Dermis microvascular lymphatic vessel endothelial cell (primary cell): ENCODE results near the gene CELA2A. TPM values are rescaled to one million over a fixed set of nuclear protein-coding genes. Genes with fewer than 3 reads are reported as not detected.
"Not testable (repeated sequence)": the region's sequence is repeated elsewhere in the genome, so short reads cannot be mapped to it uniquely, and the experiment has no call there.

Source experiments
- DNase-seq, 2 donors: peaks; one replicate each; pipeline versions ENCODE4 v3.0.0 to v3.0.0-alpha.2; 2010; ENCODE audit warnings: low read depth in 2 of 2
- total RNA-seq: library from RNA; depleted of rRNA; stranded (reverse); fragments of >200 nt; gene quantifications from 2 replicates; pipeline ENCODE4 v1.2.1, GENCODE V29; 2014

CELA2A gene
- total RNA-seq, 1 donor from 2014 or later, result not detected

DNA sequence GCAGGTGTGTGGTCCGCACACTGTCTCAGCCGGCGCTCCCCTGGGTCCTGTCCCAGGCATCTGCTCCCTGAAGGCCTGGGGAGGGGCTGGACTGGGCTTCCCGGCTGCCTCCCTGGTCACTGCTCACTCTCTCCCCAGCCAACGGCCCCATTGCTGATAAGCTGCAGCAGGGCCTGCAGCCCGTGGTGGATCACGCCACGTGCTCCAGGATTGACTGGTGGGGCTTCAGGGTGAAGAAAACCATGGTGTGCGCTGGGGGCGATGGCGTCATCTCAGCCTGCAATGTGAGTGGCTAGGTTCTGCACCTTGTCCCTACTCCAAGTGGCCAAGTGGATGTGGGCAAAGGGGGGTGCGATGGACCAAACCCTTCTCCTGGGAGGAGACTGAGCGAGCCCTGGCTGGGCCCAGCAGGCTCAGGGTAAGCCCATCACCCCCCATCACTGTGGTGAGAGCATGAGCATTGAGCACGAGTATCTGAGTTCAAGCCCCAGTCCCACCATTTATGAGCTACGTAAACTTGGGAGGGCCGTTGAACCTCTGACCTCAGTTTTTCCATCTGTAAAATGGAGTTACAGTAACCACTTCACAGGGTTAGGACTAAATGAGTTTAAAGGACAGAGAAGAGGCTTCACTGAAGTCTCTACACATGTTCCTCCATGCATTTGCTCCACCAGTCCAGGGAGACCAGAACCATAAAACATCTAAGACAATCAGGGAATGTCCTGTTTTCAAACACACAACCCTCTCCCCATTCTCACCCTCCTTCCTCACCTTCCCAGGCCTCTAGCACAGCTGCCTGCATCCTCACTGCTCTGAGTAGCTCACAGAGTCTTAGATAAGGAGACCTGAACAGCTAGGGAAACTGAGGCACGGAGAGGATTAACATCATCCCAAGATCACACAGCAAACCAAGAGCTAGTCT lies 11.8 kb upstream of the CELA2A start:
- no peak for DNase-seq

- no peak for DNase-seq
These were observed 11.0 kb upstream of the CELA2A start for GRCh38 chr1:15445390-15446122.

- no peak for DNase-seq
These were observed 10.3 kb upstream of the CELA2A start for GRCh38 chr1:15446212-15446611.

GRCh38 chr1:15448877-15449462 lies 7.6 kb upstream of the CELA2A start:
- no peak for DNase-seq

DNA sequence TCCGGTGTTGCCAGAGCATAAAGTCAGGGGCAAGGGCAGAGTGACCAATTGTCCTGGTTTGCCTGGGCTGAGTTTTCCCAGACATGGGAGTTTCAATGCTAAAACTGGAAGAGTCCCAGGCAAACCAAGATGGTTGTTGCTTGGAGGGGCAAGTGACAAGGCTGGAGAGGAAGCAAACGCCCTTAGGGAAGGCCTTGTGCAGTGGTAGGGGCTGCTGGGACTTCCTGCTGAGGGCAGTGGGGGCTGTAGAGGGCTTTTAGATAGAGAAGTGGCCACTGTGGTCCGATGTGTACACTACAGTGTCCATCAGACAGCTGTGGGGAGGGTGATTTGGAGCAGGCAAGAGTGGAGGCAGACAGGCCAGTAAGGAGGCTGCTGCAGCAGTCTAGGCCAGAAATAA lies 7.0 kb upstream of the CELA2A start:
- DNase-seq, result no peak

- no peak for DNase-seq
These were observed 5.4 kb upstream of the CELA2A start for GRCh38 chr1:15451014-15451722.

- DNase-seq, result no peak
These were observed 4.3 kb upstream of the CELA2A start for GRCh38 chr1:15452216-15452615.

- DNase-seq, result no peak
These were observed 3.5 kb upstream of the CELA2A start for GRCh38 chr1:15452866-15453571.

DNA sequence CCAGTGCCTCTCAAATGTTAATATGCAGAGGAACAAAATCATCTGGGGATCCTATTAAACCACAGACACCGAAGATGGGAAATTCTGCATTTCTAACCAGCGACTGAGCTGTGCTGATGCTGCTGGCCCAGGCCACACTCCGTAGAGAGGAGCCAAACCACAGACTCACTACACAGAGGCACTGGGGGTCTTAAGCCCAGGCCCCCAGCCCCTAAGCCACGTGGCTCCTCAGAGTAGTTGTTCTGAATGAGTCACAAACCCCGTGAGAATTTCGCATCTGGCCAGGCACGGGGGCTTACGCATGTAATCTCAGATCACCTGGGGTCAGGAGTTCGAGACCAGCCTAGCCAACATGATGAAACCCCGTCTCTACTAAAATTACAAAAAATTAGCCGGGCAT lies 2.8 kb upstream of the CELA2A start:
- no peak for DNase-seq

DNA sequence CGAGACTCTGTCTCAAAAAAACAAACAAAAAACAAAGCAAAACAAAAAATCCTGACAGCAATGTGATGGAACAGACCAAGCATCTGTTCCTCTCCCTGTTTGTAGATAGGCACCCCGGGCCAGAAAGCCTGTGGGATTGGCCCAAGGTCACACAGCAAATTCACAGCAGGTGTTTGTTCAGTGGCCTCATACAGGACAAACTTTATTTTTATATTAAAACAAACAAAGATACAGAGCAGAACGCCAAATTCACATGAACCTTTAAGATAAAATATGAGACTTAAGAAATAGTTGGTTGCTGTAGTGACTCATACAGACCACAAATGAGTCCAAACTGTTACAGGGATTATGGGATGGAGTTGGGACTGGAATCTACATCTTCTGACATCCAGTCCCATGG lies 2.3 kb upstream of the CELA2A start:
- DNase-seq, result no peak

GRCh38 chr1:15455522-15455921 lies 1.0 kb upstream of the CELA2A start:
- DNase-seq, result no peak

- DNase-seq, result no peak
These were observed 1.1 kb downstream of the CELA2A start for GRCh38 chr1:15457585-15457984.

GRCh38 chr1:15458388-15458787 lies 1.9 kb downstream of the CELA2A start:
- not testable (repeated sequence) for DNase-seq

DNA sequence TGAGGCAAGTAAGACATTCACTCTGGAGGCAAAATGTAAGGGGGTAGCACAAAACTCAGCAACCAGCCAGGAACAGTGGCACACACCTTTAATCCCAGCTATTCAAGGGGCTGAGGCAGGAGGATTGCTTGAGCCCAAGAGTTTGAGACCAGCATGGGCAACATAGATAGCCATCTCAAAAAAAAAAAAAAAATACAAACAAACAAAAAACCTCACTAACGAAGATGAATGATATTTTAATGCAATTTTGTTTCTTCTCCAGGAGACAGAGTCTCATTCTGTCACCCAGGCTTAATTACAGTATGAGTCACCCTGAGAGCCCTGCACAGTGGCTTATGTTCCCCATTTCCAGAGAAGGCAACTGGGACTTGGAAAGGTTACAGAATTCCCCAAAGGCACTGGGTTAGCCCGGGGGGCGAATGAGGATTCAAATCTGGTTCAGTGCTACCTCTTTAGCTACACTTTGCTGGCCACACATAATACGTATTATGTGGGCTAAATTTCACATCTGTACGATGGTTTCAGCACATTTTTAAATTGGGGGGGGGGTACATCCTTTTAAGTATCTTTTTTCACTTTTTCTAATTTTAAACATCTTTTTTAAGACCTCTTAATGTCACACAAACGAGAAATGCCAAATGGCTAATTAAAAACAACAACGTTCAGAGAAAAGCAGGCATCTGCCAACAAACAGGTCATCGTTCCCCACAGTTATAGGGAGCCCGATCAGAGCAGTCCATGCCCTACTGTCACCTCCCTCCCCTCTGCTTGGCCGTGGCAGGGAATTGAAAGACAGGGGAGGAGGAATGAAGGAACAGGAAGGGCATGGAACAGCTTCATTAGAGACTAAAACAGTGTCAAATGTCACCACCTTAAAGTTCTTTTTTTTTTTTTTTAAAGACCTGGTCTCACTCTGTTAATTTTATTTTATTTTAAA lies 3.5 kb downstream of the CELA2A start:
- DNase-seq, result no peak

DNA sequence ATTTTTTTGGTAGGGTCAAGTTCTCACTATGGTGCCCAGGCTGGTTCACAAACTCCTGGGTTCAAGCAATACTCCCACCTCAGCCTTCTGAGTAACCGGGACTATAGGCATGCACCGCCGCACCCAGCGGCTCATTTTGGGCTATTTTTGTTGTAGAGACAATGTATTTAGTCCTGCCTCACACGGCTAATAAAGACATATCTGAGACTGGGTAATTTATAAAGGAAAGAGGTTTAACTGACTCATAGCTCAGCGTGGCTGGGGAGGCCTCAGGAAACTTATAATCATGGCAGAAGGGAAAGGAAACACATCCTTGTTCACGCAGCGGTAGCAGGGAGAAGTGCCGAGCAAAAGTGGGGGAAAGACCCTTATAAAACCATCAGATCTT lies 4.2 kb downstream of the CELA2A start:
- peak in 1 of 2 donors; percentile 7 for DNase-seq

DNA sequence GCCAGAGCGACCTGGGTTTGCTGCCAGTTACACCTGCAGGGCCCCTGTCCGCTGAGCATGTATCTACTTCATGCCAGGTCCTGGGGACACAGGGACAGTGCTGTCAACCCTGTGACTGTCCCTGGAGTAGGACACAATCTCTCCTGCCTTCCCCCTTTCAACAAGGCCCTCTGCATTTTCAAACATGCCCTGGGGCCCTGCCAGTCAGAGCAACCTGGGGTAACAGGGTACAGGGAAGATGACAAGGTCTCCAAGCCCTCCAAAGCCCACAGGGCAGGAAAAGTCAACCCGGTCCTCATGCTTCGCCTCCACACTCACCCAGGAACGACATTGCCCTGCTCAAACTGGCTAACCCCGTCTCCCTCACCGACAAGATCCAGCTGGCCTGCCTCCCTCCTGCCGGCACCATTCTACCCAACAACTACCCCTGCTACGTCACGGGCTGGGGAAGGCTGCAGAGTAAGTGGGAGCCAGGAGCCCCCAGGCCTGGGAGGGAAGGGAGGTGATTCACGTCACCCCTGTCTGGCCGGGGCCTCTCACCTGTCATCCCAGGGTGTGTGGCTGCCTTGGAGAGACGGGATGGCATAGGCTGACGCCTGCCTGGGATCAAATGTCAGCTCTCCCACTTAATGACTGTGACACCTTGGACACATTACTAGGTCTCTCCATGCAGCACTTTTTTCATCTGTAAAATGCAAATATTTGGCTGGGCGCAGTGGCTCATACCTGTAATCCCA lies 6.7 kb downstream of the CELA2A start:
- not testable (repeated sequence) for DNase-seq

DNA sequence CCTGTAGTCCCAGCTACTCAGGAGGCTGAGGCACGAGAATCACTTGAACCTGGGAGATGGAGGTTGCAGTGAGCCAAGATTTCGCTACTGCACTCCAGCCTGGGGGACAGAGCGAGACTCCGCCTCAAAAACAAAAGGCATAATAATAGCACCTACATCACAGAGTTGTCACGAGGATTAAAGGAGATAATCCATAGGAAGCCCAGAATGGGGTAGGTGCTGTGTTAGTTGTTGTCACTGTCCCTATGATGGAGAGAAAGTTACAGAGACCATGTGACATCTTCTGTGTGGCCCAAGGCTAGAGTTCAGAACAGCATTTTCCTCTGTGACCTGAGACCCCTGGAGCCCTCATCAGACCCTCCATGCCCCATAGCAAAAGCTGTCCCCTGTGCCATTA lies 7.4 kb downstream of the CELA2A start:
- not testable (repeated sequence) for DNase-seq

DNA sequence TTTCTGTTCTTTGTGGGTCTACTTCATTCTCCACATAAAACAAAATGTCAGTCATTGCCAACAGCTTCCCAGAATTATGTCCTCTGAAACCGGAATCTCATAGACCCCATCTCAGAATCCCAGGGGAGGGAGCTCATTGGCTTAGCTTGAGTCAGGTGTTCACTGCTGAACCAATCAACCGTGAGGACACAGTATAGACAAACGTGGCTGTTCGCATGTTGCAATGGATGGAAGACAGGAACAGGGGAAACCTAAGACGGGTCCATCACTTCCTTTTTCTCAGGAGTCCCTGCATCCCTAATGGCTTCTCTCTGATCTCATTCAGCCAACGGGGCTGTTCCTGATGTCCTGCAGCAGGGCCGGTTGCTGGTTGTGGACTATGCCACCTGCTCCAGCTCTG lies 9.1 kb downstream of the CELA2A start:
- DNase-seq, result no peak

DNA sequence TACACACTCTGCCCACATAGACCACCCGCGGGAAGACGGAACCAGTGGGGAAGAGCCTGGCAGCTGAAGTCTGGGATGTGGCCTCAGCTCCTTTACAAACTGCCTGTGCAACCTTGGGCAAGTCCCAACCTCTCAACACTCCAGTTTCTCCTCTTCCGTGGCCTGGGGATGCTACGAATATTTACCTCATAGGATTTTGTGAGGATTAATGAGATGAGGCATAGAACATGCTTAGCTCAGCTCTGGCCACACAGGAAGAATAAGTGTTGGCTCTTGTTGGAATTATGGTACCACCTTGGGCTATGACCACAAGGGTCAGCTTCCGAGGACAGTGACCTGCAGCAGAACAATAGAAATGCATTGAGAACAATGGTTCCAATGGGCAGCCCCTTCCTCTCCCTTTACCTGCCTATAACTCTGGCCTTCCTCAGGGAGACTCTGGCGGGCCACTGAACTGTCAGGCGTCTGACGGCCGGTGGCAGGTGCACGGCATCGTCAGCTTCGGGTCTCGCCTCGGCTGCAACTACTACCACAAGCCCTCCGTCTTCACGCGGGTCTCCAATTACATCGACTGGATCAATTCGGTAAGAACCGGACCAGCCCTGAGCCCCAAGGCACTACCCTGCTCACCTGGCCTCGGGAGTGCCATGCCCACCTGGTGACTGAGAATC lies 10.6 kb downstream of the CELA2A start:
- DNase-seq, result not testable (repeated sequence)
